ENCODE data around the gene C12orf75.
"Not testable (repeated sequence)": the region's sequence is repeated elsewhere in the genome, so short reads cannot be mapped to it uniquely, and the experiment has no call there.

The C12orf75 gene

DNA sequence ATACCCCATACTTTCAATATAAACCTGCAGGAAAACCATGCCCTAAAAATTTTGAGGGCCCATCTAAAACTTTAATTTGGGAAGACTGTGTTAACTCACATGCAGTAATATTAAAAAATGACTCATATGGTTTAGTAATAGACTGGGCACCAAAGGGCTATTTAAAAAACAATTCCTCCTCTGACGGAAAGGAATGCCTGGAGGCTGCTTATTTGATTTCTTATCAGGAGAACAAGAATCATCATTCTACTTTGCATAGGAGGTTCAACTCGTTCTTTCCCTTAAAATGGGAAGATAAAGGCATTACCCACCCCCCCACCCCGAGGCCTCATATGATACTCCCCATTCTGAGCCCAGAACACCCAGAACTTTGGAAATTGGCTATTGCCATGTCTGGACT lies 18.6 kb upstream of the C12orf75 start:
- DNase-seq, result not testable (repeated sequence)

DNA sequence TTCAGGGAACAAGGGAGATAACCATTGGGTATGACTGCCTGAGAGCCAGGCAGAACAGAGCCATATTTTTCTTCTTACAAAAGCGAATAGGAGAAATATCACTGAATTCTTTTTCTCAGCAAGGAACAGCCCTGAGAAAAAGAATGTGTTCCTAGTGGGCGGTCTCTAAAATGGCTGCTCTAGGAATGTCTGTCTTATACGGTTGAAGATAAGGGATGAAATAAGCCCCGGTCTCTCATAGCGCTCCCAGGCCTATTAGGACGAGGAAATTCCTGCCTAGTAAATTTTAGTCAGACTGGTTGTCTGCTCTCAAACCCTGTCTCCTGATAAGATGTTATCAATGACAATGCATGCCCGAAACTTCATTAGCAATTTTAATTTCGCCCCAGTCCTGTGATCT lies 16.7 kb upstream of the C12orf75 start:
- not testable (repeated sequence) for DNase-seq

DNA sequence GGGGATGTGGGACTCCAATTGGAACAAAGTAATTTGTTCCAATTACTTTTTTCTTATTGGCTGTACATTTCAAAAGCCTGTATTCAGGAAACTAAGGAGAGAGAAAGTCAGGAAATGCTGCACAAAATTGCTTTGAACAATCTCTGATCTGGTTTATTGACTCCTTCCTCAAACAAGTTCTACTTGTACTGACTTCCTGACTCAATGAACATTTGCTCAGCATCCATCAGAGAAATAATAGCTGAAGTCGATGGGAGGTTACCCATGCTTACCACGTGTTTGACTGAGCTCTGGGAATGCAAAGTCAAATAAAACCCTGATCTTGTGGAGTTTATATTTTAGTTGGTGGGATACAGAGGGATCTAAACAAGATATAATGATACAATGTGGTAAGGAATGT lies 15.4 kb upstream of the C12orf75 start:
- DNase-seq, result no peak

DNA sequence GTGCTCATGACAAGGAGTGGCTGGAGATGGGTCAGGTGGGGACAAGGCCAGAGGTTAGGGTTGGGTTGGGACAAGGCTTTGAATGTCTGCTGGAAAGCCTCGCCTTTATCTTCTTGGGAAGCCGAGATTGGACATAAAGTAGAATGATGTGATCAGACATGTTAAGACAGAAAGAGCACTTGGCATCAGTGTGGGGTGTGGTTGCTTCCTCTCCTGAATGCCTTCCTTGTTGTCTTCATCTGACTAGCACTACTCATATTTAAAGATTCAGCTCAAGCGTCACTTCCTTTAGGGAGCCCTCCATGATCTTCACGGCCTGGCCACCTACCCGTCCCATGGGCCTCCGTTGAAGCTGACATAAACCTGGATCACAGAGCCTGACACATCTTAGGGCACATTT lies 14.8 kb upstream of the C12orf75 start:
- no peak for DNase-seq

DNA sequence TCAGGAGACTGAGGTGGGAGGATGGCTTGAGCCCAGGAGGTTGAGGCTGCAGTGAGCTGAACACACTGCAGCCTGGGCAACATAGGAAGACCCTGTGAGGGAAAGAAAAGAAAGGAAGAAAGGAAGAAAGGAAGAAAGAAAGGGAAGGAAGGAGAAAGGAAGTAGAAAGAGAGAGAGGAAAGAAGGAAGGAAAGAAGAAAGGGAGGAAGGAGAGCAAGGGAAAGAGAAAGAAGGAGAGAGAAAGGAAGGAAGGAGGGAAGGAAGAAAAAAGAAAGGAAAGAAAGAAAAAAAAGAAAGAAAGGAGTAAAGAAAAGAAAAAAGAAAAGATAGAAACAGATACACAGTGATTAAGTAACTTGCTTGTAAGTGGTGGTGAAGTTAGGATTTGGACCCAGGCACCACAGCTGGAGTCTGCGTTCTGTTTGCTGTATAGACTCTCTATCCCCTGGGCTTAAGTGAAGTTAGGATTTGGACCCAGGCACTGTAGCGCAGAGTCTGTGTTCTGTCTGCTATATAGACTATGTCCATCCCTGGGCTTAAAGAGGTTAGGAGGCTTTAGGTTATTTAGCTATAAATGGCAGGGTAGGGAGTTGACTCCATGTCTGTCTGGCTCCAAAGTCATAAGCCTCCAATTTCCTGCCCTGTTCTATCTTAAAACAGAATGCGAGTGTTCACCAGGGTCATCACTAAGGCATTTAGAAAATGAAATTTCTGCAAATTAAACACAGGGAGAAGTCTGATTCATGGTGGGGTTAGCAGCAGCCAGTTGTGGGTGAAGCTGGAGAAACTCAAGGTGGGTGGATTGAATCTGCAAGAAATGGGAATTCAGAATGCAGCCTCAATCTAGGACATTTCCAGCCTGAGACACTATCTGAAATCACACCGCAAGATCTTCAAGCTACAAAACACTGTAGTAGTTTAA lies 13.3 kb upstream of the C12orf75 start:
- DNase-seq, result no peak

DNA sequence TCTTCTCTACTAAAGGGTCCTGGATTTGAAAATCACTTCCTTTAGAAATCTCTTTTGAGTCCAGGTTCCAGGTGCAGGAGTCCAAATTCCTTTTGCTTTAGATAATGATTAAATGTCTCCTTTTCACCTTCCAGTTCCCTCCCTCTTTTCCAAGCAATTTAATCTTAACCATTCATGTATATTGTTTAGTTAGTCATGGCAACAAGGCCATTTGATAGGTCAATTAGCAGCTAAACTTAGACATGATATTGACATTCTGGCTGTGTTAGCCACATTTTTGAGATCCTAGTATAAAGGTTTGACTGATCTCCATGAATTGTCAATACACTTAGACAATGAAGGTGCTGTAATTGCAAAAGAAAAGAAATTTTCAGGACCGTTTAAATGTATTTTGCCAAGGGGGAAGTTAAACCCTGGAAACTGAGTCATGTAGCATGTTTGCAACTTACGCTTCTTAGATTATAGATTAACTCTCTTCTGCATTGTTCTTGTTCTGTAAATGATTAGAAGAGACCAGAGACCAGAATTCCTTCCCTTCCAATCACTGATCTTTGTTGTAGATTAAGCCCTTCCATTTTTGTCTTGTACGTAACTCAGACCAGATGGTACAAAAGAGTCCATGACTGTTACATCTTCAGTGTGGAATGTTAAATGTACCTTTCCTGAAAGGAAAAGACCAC lies 12.4 kb upstream of the C12orf75 start:
- no peak for DNase-seq

DNA sequence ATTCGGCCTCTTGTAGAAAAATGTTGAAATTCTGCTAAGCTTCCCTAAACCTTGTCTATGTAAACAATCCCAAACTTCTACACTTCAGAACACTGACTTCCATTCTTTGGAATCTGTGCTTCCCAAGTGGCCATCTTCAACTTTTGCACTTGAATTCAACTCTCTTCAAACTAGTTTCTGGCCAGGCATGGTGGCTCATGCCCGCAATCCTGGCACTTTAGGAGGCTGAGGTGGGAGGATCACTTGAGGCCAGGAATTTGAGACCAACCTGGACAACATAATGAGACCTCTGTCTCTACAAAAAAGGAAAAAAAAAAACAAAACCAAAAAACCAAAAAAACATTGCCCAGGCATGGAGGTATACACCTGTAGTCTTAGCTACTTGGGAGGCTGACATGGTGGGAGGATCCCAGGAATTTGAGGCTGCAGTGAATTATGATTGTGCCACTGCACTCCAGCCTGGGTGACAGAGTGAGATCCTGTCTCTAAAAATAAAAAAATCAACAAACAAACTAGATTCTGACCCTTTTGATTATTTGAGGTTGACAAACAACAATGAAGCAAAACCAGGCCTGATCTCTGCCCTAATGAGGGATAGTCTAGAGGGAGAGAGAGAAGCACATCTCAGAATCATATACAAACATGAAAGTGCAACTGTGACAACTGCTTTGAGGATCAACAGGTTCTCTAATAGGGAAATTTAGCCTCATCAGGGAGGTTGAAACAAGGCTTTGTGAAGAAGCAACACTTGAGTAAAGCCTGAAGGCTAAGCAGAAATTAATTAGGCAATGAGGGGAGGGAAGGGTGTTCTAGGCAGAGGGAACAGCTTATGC lies 11.6 kb upstream of the C12orf75 start:
- DNase-seq, result no peak

DNA sequence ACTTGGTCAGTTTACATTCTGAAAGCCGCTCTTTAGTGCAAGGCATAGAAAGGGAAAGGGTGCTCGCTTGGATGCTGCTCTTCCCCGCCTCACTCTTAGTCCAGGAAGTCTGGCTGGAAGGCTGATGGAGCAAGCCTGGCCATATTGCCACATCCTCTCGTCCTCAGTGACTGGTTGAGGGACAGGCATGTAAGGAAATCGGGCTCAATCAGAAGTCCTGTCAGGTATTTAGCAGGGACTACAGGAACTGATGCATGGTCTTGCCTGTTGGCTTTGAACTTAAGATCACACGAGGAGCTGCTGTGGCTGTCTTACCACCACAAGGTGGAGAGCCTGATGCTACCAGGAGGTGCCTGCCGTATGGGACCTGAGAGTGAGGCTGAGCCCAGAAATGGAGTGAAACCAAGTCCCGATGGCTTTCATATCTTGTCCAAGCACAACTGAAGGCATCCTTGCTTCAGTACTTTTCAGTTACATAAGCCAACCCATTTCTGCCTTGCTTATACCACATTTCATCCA lies 10.7 kb upstream of the C12orf75 start:
- no peak for DNase-seq

DNA sequence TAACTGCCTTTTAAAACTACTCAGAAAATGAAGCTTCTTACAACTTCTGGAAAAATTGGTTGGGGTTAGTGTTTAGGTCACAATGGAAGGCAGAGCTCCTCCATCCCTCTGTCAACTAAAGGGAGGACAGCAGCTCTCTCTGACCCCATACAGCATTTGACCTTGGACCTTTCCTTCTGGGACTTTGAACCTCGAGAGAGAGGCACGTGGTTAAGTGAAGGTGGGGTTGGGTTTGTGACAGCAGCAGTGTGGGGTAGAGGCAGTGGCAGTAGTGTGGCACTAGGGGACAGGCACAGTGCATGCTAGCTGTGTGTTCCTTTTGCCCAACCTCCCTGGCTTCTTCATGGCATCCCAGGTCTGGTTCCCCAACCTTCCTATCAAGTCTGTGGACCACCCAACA lies 9.4 kb upstream of the C12orf75 start:
- DNase-seq, result no peak

DNA sequence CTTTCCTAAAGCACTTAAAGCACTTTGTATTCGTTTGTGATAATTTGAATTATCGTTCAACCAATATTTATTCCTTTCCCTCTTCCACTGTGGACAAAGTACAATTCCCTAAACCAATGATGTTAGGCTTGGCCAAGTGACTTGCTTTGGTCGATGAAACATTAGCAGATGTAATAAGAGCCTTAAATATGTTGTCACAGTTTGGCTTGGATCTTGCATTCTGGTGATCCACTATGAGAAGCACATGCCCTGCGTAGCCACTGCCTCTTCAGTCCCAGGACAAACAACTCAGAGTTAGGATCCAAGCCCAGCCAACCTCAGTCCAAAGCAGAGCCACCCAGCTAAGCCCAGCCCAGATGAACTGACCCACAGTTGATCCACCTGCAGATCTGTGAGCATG lies 8.4 kb upstream of the C12orf75 start:
- DNase-seq, result no peak

DNA sequence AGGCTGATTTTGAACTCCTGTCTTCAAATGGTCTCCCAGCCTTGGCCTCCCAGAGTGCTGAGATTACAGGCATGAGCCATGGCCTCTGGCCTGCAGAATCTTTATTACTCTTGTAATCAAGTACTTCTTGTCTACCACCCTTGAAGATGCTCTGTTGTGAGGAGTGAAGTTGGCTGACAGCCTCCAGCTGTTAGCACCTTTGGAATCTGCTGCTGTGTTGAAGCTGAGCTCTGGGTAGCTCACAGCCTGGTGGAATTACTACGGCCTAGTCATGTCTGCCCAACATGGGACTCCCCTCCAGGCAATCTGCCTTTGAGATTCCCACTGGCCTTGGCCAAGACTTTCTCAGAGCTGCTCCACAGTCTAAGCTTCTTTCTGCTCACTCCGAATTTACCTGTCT lies 5.8 kb upstream of the C12orf75 start:
- no peak for DNase-seq

DNA sequence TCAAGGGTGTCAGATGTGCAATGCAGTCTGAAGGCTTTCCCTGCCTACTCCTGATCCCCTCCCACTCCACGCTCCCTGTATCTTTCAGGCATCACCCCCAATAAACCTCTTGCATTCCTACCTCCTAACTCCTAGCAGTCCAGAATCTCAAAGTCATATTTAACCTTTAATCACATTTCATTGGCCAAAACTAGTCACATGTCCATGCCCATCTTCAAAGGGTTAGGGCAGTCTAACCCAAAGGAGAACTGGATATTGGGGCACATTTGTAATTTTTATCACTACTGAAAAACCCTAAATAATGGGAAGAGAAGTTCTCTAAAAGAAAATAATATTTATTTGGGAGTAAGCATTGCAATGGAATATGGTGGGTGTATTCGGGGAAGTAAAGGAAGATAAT lies 5.4 kb upstream of the C12orf75 start:
- DNase-seq, result no peak

DNA sequence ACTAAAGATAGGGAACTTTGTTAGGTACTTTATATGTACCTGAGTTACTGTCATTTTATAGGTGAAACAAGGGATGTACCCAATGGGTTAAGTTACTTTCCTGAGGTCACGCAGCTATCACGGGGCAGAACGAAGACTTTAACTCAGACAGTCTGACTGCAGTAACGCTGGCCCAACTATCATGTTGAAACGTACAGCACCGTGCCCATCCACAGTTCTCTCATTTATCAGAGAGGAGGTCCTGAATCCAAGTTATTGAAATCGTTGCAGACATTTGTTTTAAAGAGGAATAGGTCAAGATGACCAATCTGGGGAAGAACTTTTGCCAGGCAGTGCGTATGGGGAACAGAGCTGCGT lies 587 bp upstream of the C12orf75 start:
- DNase-seq, result no peak

DNA sequence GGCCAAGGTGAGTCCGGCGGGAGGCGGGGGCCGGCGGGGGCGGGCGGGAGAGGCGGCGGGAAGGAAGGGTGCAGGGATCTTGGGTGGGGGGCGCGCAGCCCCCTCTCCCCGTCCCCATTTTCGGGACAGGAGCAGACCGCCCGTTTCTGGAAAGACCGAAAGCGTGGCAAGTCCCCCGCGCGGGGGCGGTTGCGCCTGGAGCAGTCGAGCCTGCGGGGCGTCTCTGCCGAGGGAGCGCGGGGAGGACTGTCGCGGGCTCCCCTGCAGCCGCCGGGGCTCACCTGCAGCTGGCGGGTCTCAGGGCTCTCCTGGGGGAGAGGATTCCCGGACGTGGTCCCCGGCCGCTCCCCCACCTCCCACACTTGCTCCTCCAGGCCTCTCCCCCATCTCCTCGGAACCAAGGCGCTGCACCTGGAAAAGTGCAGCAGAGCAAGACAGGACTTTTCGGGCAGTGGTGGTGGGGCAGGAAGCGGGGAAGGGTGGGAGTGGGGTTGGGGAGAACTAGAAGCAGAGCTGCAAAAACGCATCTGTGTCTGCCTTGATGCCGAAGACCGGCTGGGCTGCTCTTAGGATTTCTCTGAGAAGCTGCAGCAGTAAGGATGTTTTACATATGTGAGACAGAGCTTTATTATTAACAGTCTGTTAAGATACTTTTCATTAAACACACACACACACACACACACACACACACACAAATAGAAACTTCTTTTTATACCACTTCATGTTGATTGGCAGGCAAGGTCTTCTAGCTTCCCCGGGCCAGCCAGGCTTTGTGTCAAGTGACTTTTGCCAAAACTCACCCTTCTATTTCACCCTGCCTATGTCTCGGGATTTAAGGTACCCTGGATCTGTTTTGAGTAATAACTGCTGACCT lies 677 bp downstream of the C12orf75 start:
- DNase-seq, result no peak

DNA sequence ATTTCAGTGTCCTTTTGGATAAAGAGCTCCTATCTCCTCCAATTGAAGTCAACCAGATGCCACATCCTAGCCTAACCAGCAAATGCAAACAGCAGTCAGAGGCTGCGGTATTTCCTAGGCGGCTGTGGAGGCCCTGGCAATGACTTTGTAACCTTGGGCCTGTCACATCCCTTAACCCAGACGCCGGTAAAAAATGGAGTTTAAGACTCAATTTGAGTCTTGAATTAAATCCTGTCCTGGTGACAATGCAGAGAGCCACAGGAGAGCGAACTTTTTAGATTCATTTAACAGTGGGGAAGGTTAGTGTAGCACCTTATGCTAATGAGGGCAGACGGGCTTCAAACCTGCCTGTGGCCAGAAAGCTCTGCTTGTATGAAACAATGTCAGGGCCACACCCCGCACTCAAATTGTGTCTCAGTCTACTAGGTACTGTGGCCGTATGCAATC lies 1.3 kb downstream of the C12orf75 start:
- no peak for DNase-seq

DNA sequence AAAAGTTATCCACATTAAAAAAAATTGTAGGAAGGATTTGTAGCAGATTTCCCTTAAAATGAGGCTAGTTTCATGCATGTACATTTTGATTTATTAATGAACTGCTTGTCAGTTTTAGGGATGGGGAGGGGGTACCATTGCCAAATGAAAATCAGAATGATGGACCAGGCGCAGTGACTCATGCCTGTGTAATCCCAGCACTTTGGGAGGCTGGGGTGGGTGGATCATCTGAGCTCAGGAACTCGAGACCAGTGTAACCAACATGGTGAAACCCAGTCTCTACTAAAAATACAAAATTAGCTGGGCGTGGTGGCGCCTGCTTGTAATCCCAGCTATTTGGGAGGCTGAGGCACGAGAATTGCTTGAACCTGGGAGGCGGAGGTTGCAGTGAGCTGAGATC lies 1.8 kb downstream of the C12orf75 start:
- not testable (repeated sequence) for DNase-seq

DNA sequence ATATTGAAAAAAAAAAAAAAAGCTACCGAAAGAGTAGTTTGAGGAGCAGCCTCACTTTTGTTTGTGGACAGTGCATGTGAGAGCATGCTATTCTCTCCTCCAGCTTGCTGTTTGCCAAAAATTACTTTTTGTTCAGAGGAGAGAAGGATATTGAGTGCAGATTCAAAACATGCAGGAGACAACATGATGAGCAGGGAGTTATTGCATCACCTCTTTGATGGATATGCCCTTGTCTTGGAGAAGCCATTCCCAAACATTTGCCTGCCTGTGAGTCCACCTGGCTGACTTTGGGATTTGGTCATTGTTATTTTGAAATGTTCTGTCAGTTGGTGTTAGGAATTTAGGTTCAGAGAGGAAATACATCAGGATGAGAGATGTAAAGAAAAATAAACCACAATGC lies 2.4 kb downstream of the C12orf75 start:
- no peak for DNase-seq

DNA sequence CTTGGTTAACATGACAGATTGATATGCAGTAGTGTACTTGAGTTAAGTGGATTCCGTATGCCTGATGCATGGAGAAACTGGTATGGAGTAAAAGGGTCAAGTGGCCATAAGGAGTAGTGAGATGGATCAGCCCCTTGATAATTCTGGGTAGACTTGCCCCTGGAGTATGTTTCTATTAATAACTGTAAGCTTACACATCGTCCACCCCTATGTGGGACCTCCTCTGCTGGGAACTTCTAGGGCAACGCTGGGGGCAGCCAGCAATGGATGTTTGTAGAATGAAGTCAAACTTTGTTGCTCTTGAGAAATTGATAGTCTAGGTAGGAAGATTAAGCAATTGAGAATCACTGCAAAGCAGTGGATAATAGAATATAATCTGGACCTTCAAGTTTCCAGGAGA lies 3.5 kb downstream of the C12orf75 start:
- no peak for DNase-seq

DNA sequence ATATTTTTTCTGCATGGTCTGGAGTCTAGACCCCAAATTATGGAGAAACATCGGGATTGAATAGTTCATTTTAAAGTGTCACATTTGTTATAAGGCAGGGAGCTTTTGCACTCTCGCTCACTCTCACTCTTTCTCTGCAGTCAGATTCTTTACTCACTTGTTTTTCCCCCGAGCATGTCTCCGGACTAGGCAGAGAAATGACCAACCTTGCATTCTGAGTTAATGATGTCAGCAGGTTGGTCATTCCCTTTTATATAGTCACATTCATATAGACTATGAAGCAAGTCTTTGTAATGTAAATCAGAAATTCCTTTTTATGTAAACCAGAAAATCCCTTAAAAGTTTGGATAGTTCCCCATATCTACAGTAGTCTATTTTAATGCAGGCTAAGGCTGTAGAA lies 4.1 kb downstream of the C12orf75 start:
- DNase-seq, result no peak

DNA sequence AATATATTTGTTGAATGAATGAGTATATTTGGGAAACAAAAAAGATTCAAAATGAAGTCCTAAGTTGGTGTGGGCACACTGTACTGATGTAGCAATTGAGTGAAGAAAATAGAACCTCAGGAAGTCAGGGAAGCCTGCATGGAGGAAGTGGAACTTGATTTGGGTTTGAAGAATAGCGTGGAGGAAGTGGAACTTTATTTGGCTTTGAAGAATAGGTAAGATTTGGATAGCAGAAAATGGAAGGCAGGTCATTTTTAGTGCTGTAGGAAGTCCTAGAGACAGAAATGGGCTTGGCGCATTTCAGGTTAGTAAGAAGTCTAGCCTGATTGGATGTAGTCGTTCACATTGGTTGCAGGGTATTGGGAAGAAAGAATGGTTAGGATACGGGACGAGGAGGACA lies 5.4 kb downstream of the C12orf75 start:
- DNase-seq, result no peak

DNA sequence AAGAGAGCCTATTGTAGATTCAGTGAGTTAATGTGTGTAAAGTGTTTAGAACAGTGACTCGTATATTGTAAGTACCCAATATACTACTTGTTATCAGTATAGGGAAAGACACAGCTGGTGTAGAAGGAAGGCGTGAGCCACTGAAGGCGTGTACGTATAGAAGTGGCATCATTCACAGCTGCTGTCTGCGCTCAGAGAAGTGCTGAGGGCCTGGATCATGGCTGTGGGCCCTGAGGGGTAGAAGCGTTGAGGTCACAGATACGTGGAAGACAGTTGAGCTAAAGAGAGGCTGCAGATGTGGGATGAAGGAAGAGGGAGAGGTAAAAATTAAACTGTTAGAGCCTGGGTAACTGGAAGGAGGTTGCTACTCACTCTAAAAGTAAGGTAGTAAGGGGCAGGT lies 5.9 kb downstream of the C12orf75 start:
- DNase-seq, result no peak

DNA sequence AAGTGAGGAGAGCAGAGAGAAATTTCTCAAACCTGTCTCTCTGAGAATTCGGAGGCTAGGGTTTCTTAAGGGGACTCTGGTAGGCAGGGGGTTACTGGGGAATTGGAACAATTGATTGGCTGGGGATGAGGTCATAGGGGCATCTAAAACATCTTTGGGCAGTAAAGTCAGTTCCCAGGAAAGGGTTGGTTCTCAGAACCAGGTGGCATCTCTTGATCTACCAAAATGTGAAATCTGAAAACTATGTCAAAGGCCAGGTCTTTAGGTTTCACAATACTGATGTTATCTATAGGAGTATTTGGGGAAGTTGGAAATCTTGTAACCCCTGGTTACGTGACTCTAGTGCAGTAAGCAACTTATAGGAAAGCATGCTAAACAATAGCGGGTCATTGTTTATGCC lies 6.9 kb downstream of the C12orf75 start:
- DNase-seq, result no peak

Data from midbrain (tissue), 1 donor.